HG03378 (cell line): ENCODE measurements around the gene AKT1S1.

Experiments
- ATAC-seq: cut with Tn5 transposase; IDR thresholded peaks from one replicate; pipeline ENCODE4 v1.9.1; 2021; ENCODE audit warnings: mild to moderate bottlenecking, moderate library complexity; ENCODE audit not compliant: unreplicated experiment

Gene AKT1S1

GRCh38 chr19:49908480-49909420 is 31.6 kb upstream of the AKT1S1 start:
- ATAC-seq = no peak

GRCh38 chr19:49907745-49908446 is 30.7 kb upstream of the AKT1S1 start:
- ATAC-seq = no peak

DNA sequence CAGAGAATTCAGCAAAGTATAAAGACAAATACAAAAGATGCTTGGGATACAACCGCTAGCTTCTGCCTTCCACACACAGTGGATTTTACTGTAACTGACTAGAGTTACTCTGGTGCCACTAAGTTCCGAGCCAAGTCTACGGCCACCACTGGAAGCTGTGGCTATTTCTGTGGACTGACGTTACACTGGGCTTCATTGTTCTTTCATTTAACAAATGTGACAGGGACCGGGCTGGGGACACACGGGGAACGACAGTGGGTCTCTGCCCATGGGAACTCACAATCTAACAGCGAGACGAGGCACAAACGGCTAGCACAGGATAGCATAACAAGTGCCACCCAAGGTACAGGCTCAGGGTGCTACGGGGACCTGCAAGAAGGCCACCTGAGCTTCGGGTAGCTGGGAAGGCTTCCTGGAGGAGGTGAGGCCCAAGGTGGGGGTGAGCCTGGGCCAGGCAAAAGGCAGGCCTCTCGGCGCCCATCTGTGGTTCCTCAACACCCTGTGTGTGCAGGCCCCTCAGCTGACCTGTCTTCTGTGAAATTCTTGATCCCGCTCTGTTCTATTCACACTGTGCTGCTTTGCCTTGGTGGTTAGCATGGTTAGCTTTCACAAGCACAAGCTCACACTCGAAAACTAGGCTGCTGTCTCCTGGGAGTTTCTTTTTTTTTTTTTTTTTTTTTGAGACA is 29.9 kb upstream of the AKT1S1 start:
- no peak for ATAC-seq

GRCh38 chr19:49904136-49904535 is 27.0 kb upstream of the AKT1S1 start:
- no peak for ATAC-seq

DNA sequence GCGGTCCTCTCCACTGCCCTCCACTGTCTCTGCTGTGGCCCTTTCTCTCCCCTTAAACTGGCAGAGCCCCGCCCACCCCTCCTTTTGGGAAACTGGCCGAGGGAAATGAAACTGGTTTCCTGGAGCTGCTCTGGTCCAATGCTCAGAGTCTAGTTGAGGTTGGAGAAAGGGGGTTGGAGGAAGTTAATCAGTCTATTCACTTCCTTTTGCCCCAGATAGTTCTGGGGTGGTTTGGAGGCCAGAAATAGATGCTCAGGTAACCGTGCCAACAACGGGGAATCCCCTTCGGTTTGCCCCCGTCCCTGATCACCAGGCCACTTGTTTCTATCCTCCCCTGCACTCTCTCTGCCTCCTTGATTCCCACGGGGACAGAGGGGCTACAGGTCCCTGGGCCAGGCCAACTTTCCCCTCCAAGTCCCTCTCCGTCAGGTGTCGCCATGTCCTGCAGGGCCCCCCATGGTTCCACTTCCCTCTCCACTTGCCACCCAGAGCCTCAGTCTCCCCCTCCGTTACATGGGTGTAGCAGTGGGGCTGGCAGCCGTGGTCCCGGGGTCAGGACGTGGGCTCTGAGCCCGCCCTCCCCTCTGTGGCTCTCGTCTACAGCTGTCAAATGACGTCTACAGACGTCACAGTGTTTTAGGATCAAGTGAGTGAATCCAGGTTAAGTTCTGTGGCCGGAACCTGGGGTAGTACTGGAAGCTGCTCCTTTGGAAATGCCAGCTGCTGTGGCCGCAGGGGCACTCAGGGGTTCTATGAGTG is 19.9 kb upstream of the AKT1S1 start, which contains the start of gene IL4I1:
TSS of gene IL4I1 (minus strand) at position 25 of the 759 bp plus-strand sequence. CDS start 727 bp downstream, outside the sequence.
- ATAC-seq = peak; percentile 57

DNA sequence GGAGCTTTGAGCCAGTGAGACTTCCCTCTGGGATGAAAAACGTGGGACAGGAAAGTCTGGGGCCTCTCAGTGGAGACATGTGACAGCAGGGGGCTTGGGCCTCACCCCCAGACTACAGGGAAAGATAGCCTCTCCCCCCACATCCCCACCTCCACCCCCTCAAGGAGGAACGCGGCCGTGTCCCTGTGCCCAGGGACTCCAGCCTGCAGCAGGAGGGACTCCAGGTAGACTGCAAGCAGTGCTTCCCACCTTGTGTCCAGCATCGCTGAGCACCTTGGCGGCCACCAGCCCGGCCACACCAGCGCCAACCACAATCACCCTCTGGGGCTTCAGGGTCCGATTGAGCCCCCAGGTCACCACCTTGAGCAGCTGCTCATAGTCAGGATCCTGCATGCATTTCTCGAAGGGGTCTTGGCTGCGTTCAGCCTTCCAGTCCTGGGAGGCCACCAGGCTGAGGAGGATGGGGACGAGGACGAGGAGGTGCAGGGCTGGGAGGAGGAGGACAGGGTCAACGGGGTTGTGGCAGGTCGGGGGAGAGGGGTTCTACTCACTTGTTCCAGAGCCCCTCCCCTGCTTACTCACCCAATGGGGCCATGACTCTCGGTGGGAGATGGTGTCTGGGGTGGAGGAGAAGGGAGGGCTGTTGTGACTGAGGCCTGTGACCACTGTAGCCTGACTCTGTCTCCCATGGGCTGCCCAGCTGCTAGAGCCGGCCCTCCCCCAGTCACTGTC is 18.6 kb upstream of the AKT1S1 start:
- ATAC-seq = no peak

- no peak for ATAC-seq
Observed at GRCh38 chr19:49894879-49895565, 17.9 kb upstream of the AKT1S1 start.

DNA sequence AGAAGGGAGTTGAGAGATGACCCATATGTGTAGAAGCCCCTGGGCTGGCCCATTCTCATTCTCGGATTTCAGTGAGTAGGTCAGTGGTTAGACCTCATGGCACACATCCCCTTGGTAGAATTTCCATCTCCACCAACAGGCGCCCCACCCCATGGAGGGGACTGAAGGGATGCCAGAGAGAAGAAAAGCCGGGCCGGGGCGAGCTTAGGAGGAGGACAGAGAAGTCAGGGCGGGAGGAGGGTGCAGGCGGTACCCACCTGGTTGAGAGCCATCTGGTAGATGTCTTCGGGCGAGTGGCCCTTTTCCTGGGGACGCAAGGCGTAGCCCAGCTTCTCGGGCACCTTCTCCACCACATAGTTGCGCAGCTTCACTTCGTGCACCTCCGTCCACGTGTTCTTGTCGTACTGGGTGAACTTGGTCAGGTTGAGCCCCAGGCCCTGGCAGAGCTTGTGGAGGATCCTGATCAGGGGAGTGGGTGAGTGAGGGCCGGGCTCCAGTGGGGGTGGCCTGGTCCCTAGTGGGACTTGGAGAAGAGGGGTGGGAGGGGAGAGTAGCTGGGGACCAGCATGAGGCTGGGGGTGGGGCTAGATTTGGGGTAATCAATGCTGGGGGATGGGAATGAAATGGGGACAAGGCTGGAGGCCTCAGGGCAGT is 17.0 kb upstream of the AKT1S1 start:
- no peak for ATAC-seq

- ATAC-seq = no peak
Observed at GRCh38 chr19:49892716-49893115, 15.6 kb upstream of the AKT1S1 start.

DNA sequence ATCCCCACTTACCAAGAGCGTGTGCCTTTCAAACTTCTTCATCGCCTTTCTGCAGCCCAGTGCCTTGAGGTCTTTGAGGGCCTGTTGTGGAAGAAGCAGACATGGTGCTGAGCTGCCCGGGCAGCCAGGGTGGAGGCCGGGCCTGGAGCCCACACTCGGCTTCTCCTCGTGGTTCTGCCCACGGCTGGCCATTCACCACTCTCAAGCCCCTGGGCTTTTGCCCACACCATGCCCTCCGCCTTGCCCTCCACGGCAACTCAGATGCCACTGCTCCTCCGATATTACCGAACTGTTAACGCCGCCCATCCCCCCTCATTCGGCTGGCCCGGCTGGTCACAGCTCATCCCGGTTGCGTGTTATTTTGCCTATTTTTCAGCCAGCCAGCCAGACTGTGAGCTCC is 14.2 kb upstream of the AKT1S1 start:
- no peak for ATAC-seq

- ATAC-seq = no peak
Observed at GRCh38 chr19:49890349-49891311, 13.5 kb upstream of the AKT1S1 start.

DNA sequence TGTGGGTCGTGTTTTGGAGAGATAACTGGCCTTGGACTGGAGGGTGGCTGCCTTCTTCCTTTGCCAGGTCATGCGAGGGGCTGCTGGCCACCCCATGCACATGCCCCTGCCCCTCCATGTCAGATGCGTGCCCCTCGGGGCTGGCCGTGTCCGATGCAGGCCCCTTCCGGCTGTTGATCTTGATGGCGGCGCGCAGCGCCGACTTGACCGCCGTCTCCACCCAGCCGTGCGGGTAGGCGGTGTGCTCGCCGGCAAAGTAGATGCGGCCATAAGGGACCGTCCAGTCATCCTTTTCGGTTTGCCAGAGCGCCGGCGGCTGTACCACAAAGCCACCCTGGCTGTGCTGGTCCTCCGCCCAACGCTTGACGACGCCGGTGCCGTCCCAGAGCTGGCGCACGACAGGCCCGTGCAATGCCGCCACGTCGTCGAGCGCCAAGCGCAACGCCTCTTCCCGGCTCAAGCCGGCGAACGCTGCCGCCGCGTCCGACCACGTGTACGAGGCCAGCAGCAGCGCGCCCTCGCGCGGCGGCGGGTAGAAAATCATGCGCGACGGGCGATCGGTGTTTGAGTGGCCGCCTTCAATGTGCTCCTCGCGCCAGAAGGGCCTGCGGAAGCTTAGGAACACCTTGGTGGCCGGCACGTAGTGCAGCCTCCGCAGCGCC is 12.7 kb upstream of the AKT1S1 start:
- no peak for ATAC-seq

DNA sequence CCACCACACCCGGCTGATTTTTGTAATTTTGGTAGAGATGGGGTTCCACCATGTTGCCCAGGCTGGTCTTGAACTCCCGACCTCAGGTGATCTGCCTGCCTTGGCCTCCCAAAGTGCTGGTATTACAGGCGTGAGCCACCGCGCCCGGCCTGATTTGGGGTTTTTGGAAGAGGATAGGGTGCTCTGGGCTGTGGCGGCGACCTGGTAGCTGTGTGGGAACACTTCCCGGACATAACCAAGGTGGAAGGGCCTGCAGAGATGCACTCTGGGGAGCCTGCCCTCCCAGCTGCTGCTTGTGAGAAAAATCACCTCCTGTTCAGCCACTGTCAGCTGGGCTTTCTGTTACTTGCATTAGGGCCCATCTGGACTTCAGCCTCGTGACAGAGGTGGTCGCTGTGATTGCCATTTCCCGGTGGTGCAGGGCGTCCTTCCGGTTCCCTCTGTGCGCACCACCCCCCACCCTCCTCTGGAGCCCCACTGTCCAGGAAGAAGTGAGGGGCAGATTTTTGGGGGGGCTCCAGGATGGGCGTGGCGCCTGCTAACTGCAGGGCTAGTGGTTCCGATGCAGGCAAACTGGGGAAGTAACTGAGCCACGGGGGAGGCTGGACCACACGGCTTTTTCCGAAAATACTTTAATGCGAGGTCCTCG is 12.0 kb upstream of the AKT1S1 start:
- ATAC-seq = no peak

GRCh38 chr19:49888510-49888824 is 11.3 kb upstream of the AKT1S1 start:
- ATAC-seq = no peak

DNA sequence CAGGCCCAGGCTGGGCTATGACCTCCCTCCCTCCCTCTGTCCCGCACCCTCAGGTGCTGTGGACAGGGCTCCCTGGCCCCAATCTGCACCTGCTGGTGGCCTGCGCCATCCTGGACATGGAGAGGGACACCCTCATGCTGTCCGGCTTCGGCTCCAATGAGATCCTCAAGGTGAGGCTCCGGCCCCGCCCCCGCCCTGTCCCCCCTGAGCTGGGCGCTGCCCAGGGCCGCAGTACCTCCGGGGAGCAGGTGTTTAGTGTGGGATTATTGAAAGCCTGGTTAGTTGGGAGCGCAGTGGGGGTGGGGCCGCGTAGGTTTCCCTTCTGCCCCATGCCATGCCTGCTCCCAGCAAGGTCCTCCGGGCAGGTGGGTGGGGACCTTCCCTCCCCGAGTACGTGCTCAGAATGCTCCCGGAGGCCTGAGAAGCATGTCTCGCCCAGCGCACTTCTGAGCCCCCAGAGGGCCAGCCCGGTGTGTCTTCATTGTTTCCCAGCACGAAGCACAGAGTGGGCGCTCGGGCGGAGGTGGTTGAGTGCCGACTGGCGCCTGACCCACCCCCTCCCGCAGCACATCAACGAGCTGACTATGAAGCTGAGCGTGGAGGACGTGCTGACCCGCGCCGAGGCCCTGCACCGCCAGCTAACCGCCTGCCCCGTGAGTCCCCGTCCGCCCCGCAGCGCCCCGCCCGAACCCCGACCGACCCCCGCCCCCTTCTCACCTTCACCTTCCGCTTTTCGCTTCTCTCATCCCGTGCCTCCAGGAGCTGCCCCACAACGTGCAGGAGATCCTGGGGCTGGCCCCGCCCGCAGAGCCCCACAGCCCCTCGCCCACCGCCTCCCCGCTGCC is 10.7 kb upstream of the AKT1S1 start:
- ATAC-seq = no peak
